Measurements from ENCODE around the gene SEPTIN5. TPM values are rescaled to one million over a fixed set of nuclear protein-coding genes. Genes with fewer than 3 reads are reported as not detected.

Gene SEPTIN5
- polyA plus RNA-seq, 1 of the 3 experiments (the other 2 are of a cell fraction): 14.0 TPM

- ChIA-PET CTCF (interaction anchor here (1.4 to 4.7 kb wide), 4 partner anchors 9 to 163 kb away, joined by 4 to 54 read pairs (median 11); no protein-coding TSS in a partner anchor), POLR2A (no interaction called here)
- Histone ChIP-seq H3K9ac (no peak overlapping the region), H3K9me3 (no peaks in the 10 kb centered on the region), H4K20me1 (ENCODE audit: insufficient read depth) (no peaks in the 10 kb centered on the region), H3K4me2 (no peak overlapping the region), H3K27ac (ENCODE audit: low read depth in 2 of 2, low read length in 1 of 2) (no peak overlapping the region), H3K27me3 (ENCODE audit: insufficient read depth) (no peaks in the 10 kb centered on the region), H3F3A (replicated peaks; ENCODE audit: insufficient read depth) (no peaks in the 10 kb centered on the region), H3K36me3 (replicated peaks in 1 of 2; ENCODE audit: control insufficient read depth in 1 of 2, insufficient read depth in 2 of 2, low read length in 1 of 2) (no peaks in the 10 kb centered on the region), H3K4me3 (ENCODE audit: low read depth in 2 of 2, low read length in 1 of 2) (no peak overlapping the region), H2AFZ (ENCODE audit: low read depth) (no peak overlapping the region), H3K9me2 (no peaks in the 10 kb centered on the region), H3K4me1 (ENCODE audit: control insufficient read depth in 1 of 2, insufficient read depth in 2 of 2, low read depth in 1 of 2, low read length in 1 of 2) (peaks cover 0 to 15% of the 10 kb centered on the region in 2 experiments; a peak in 1 of 4 replicates), H3K79me2 (ENCODE audit: insufficient read depth) (no peaks in the 10 kb centered on the region)
- no peak for DNase-seq
- TF ChIP-seq CHD2 (IDR thresholded peaks at IDR 0.05; ENCODE audit: low read length, partially characterized antibody): no peak
- no peak for TF ChIP-seq YY1 (IDR thresholded peaks at IDR 0.05; ENCODE audit: low read depth)
- no peak for TF ChIP-seq IRF3 (IDR thresholded peaks at IDR 0.05; ENCODE audit: low read depth, low read length)
- no peak for TF ChIP-seq SMC3 (IDR thresholded peaks at IDR 0.05; ENCODE audit: low read depth, low read length)
- TF ChIP-seq SIN3A (IDR thresholded peaks at IDR 0.05; ENCODE audit: borderline replicate concordance, low read depth, low read length): no peak
- TF ChIP-seq RAD21 (IDR thresholded peaks at IDR 0.05; ENCODE audit: low read length): no peak
- no peak for TF ChIP-seq NRF1 (IDR thresholded peaks at IDR 0.05; ENCODE audit: low read depth, low read length)
- TF ChIP-seq USF2 (IDR thresholded peaks at IDR 0.05; ENCODE audit: borderline replicate concordance, low read depth, low read length): no peak
- TF ChIP-seq TCF12 (IDR thresholded peaks at IDR 0.05): no peak
- no peak for TF ChIP-seq FOSL2 (IDR thresholded peaks at IDR 0.05; ENCODE audit: borderline replicate concordance, low read depth)
- TF ChIP-seq PBX3 (IDR thresholded peaks at IDR 0.05): no peak
- TF ChIP-seq MXI1 (IDR thresholded peaks at IDR 0.05; ENCODE audit: low read depth, low read length): no peak
- no peak for TF ChIP-seq RFX5 (IDR thresholded peaks at IDR 0.05; ENCODE audit: low read length)
- no peak for TF ChIP-seq RCOR1 (IDR thresholded peaks at IDR 0.05; ENCODE audit: low read length)
- TF ChIP-seq GABPA (IDR thresholded peaks at IDR 0.05; ENCODE audit: low read depth): no peak
- TF ChIP-seq RXRA (IDR thresholded peaks at IDR 0.05; ENCODE audit: borderline replicate concordance, low read depth): no peak
- TF ChIP-seq MEF2A (IDR thresholded peaks at IDR 0.05; ENCODE audit: borderline replicate concordance, low read depth): no peak
- 61% methylated on average over 8 of the region's 12 CpGs for WGBS (ENCODE audit: low lambda C conversion rate)
These were observed 33.2 kb downstream of the SEPTIN5 start for GRCh38 chr22:19747551-19747950.
